Mammary epithelial cell (primary cell): ENCODE data around the gene FERMT3.

Experiments used
- EZH2 ChIP-seq: IDR thresholded peaks from 2 replicates; pipeline ENCODE4 v1.6.1; 2012; ENCODE audit warnings: low read length, inconsistent platforms, borderline replicate concordance
- TF ChIP-seq, protein P1 (sequence below), 2 donors: IDR thresholded peaks in 1 of 2; conservative IDR thresholded peaks in 1 of 2; 2 replicates each; pipeline ENCODE4 v1.5.1; 2011 to 2012; ENCODE audit warnings: inconsistent platforms in 2 of 2, low read length in 2 of 2, mild to moderate bottlenecking in 2 of 2, control low read depth in 1 of 2, low read depth in 1 of 2; ENCODE audit not compliant: insufficient read depth in 1 of 2; ENCODE audit errors: extremely low read depth in 1 of 2

- TF ChIP-seq, protein P1, sequence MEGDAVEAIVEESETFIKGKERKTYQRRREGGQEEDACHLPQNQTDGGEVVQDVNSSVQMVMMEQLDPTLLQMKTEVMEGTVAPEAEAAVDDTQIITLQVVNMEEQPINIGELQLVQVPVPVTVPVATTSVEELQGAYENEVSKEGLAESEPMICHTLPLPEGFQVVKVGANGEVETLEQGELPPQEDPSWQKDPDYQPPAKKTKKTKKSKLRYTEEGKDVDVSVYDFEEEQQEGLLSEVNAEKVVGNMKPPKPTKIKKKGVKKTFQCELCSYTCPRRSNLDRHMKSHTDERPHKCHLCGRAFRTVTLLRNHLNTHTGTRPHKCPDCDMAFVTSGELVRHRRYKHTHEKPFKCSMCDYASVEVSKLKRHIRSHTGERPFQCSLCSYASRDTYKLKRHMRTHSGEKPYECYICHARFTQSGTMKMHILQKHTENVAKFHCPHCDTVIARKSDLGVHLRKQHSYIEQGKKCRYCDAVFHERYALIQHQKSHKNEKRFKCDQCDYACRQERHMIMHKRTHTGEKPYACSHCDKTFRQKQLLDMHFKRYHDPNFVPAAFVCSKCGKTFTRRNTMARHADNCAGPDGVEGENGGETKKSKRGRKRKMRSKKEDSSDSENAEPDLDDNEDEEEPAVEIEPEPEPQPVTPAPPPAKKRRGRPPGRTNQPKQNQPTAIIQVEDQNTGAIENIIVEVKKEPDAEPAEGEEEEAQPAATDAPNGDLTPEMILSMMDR (conservative IDR thresholded peaks at IDR 0.05 in 1 of 2, IDR thresholded peaks at IDR 0.05 in 1 of 2; ENCODE audit: extremely low read depth in 1 of 2, insufficient read depth in 1 of 2, low read depth in 1 of 2, low read length in 2 of 2) = no peak
- no peak for TF ChIP-seq EZH2
Measured at GRCh38 chr11:64241241-64241490, 34.6 kb downstream of the FERMT3 start.
